HG03135 (cell line): ENCODE measurements around the gene APEH.
A peak's percentile ranks its signal among the peaks of the same experiment; 100 is the strongest.

Experiments used
- ATAC-seq: cut with Tn5 transposase; IDR thresholded peaks from one replicate; pipeline ENCODE4 v1.9.1; 2021; ENCODE audit warnings: mild to moderate bottlenecking, moderate library complexity; ENCODE audit not compliant: unreplicated experiment

Gene APEH

GRCh38 chr3:49673715-49674496 lies at the start of gene APEH:
TSS of gene APEH (plus strand) at chr3:49674351. CDS start at chr3:49674402, 51 bp downstream.
- peak; percentile 77 for ATAC-seq

- no peak for ATAC-seq
Measured at GRCh38 chr3:49625071-49625470, 49.1 kb upstream of the APEH start.

GRCh38 chr3:49626101-49626581 lies 48.0 kb upstream of the APEH start:
- ATAC-seq = no peak

GRCh38 chr3:49626796-49627195 lies 47.4 kb upstream of the APEH start:
- ATAC-seq = no peak

- no peak for ATAC-seq
Measured at GRCh38 chr3:49627634-49628033, 46.5 kb upstream of the APEH start.

GRCh38 chr3:49628249-49628648 lies 45.9 kb upstream of the APEH start:
- no peak for ATAC-seq

GRCh38 chr3:49629451-49629850 lies 44.7 kb upstream of the APEH start:
- no peak for ATAC-seq

GRCh38 chr3:49629866-49630265 lies 44.3 kb upstream of the APEH start:
- ATAC-seq = no peak

GRCh38 chr3:49630784-49631183 lies 43.4 kb upstream of the APEH start:
- no peak for ATAC-seq

GRCh38 chr3:49634736-49635135 lies 39.4 kb upstream of the APEH start:
- ATAC-seq = no peak

GRCh38 chr3:49636883-49637609 lies 37.1 kb upstream of the APEH start:
- ATAC-seq = no peak

- ATAC-seq = no peak
Measured at GRCh38 chr3:49638445-49638844, 35.7 kb upstream of the APEH start.

GRCh38 chr3:49639551-49639950 lies 34.6 kb upstream of the APEH start:
- no peak for ATAC-seq

- ATAC-seq = no peak
Measured at GRCh38 chr3:49641292-49641691, 32.9 kb upstream of the APEH start.

GRCh38 chr3:49641921-49642707 lies 32.0 kb upstream of the APEH start:
- no peak for ATAC-seq

GRCh38 chr3:49642708-49643145 lies 31.4 kb upstream of the APEH start:
- no peak for ATAC-seq

GRCh38 chr3:49644684-49645083 lies 29.5 kb upstream of the APEH start:
- ATAC-seq = no peak

GRCh38 chr3:49646236-49646635 lies 27.9 kb upstream of the APEH start:
- no peak for ATAC-seq

GRCh38 chr3:49647741-49648140 lies 26.4 kb upstream of the APEH start:
- no peak for ATAC-seq

- no peak for ATAC-seq
Measured at GRCh38 chr3:49648354-49649019, 25.7 kb upstream of the APEH start.

- no peak for ATAC-seq
Measured at GRCh38 chr3:49649576-49649975, 24.6 kb upstream of the APEH start.
